ENCODE data around the gene BDH2. TPM values are rescaled to one million over a fixed set of nuclear protein-coding genes. Genes with fewer than 3 reads are reported as not detected.

Gene BDH2
- total and polyA plus RNA-seq, 2 of the 4 experiments (the other 2 are of a cell fraction), result 49.7 to 52.2 TPM

DNA sequence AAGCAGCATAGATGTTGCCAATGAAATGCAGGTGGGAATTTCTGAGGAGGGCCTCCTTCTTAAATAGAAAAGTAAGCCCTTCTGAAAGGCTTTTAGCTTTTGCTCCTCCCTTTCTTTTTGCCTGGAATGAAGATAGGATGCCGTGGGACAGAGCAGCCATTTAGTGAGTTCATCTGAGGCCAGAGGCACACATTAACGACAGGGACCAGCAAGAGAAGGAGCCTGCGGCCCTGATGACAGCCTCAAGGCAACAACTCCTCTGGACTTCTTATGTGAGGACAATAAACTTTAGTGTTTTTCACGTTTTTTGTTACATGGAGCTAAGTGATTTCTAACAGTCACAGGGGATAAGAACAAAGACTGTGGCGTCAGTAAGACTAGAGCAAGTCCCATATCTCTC is 1.1 kb upstream of the BDH2 start:
- Histone ChIP-seq H3K9me1 (ENCODE audit: insufficient read depth, low read length) (peaks cover 4% of the 10 kb centered on the region), H3K56ac (ENCODE audit: extremely low read depth, insufficient read depth, low read length) (no peak overlapping the region), H3K79me1 (ENCODE audit: low read depth in 1 of 2, low read length in 2 of 2) (peaks cover 15 to 25% of the 10 kb centered on the region in 2 experiments), H2AK5ac (ENCODE audit: low read depth, low read length) (no peak overlapping the region), H3K36me3 (ENCODE audit: control insufficient read depth, insufficient read depth, low read length) (peaks cover 2% of the 10 kb centered on the region; the same call in 1 of the 2 replicates), H2BK15ac (ENCODE audit: low read depth, low read length) (no peak overlapping the region), H3K9ac (ENCODE audit: low read depth, low read length) (no peak overlapping the region), H2AFZ (replicated peaks; ENCODE audit: low read length, poor library complexity) (no peak overlapping the region), H3K18ac (ENCODE audit: low read depth, low read length) (no peak overlapping the region), H4K20me1 (ENCODE audit: insufficient read depth, low read length) (no peaks in the 10 kb centered on the region), H4K8ac (ENCODE audit: low read depth in 2 of 2, low read length in 2 of 2) (no peak overlapping the region), H2BK120ac (ENCODE audit: low read depth, low read length) (no peak overlapping the region), H3K4me1 (ENCODE audit: control insufficient read depth, insufficient read depth, low read length) (peaks cover 7% of the 10 kb centered on the region), H4K91ac (ENCODE audit: insufficient read depth, low read depth, low read length) (no peak overlapping the region), H3K27me3 (ENCODE audit: control insufficient read depth, insufficient read depth, low read length) (no peaks in the 10 kb centered on the region), H2AK9ac (replicated peaks; ENCODE audit: low read depth, low read length, poor library complexity) (no peak overlapping the region), H3K4me3 (ENCODE audit: insufficient read depth, low read depth, low read length) (no peak overlapping the region), H4K5ac (ENCODE audit: low read depth, low read length) (no peak overlapping the region), H3K4me2 (ENCODE audit: low read depth, low read length) (no peak overlapping the region), H3K9me3 (ENCODE audit: control insufficient read depth, insufficient read depth, low read length) (no peaks in the 10 kb centered on the region), H3K27ac (ENCODE audit: insufficient read depth, low read length) (no peak overlapping the region), H3K4ac (ENCODE audit: low read depth, low read length) (no peak overlapping the region), H3K23ac (ENCODE audit: low read depth, low read length) (no peak overlapping the region), H2BK20ac (ENCODE audit: low read depth, low read length) (no peak overlapping the region), H3K14ac (replicated peaks; ENCODE audit: low read depth, low read length) (no peak overlapping the region), H2BK5ac (ENCODE audit: low read depth, low read length, poor library complexity, severe bottlenecking) (no peak overlapping the region)
- ChIA-PET CTCF (no interaction called here), POLR2A (ENCODE audit: unreplicated experiment) (no interaction called here)
- dilution Hi-C loops (cut with HindIII; ENCODE audit: low sequenced_read_pairs, unreplicated experiment), result no loop called here
- in situ Hi-C loops (cut with MboI; ENCODE audit: low sequenced_read_pairs), result no loop called here
- TF ChIP-seq CEBPB (IDR thresholded peaks at IDR 0.05; ENCODE audit: low read depth, low read length) (no peak), MAFK (IDR thresholded peaks at IDR 0.05; ENCODE audit: low read depth, low read length) (no peak), MXI1 (IDR thresholded peaks at IDR 0.05; ENCODE audit: borderline replicate concordance, low read depth, low read length) (no peak), RAD21 (IDR thresholded peaks at IDR 0.05; ENCODE audit: low read length) (no peak), MAZ (IDR thresholded peaks at IDR 0.05; ENCODE audit: borderline replicate concordance, low read depth, low read length) (no peak), RCOR1 (IDR thresholded peaks at IDR 0.05; ENCODE audit: insufficient replicate concordance, low read length) (no peak), POLR2A (IDR thresholded peaks at IDR 0.05; ENCODE audit: low read depth, low read length) (no peak), RFX5 (IDR thresholded peaks at IDR 0.05; ENCODE audit: low read depth, low read length) (no peak), FOS (IDR thresholded peaks at IDR 0.05; ENCODE audit: low read depth, low read length) (no peak), BHLHE40 (IDR thresholded peaks at IDR 0.05; ENCODE audit: low read depth, low read length) (no peak), SMC3 (IDR thresholded peaks at IDR 0.05; ENCODE audit: low read depth, low read length) (no peak), CHD1 (IDR thresholded peaks at IDR 0.05; ENCODE audit: low read depth, low read length) (no peak), NFE2L2 (IDR thresholded peaks at IDR 0.05; ENCODE audit: low read depth, low read length) (no peak)
- TF ChIP-seq, protein P1, sequence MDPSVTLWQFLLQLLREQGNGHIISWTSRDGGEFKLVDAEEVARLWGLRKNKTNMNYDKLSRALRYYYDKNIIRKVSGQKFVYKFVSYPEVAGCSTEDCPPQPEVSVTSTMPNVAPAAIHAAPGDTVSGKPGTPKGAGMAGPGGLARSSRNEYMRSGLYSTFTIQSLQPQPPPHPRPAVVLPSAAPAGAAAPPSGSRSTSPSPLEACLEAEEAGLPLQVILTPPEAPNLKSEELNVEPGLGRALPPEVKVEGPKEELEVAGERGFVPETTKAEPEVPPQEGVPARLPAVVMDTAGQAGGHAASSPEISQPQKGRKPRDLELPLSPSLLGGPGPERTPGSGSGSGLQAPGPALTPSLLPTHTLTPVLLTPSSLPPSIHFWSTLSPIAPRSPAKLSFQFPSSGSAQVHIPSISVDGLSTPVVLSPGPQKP (IDR thresholded peaks at IDR 0.05; ENCODE audit: borderline replicate concordance, low read depth, low read length), result no peak
- TF ChIP-seq, protein P2, sequence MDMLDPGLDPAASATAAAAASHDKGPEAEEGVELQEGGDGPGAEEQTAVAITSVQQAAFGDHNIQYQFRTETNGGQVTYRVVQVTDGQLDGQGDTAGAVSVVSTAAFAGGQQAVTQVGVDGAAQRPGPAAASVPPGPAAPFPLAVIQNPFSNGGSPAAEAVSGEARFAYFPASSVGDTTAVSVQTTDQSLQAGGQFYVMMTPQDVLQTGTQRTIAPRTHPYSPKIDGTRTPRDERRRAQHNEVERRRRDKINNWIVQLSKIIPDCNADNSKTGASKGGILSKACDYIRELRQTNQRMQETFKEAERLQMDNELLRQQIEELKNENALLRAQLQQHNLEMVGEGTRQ (IDR thresholded peaks at IDR 0.05; ENCODE audit: low read depth, low read length), result no peak
- TF ChIP-seq, protein P3, sequence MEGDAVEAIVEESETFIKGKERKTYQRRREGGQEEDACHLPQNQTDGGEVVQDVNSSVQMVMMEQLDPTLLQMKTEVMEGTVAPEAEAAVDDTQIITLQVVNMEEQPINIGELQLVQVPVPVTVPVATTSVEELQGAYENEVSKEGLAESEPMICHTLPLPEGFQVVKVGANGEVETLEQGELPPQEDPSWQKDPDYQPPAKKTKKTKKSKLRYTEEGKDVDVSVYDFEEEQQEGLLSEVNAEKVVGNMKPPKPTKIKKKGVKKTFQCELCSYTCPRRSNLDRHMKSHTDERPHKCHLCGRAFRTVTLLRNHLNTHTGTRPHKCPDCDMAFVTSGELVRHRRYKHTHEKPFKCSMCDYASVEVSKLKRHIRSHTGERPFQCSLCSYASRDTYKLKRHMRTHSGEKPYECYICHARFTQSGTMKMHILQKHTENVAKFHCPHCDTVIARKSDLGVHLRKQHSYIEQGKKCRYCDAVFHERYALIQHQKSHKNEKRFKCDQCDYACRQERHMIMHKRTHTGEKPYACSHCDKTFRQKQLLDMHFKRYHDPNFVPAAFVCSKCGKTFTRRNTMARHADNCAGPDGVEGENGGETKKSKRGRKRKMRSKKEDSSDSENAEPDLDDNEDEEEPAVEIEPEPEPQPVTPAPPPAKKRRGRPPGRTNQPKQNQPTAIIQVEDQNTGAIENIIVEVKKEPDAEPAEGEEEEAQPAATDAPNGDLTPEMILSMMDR (conservative IDR thresholded peaks at IDR 0.05; ENCODE audit: low read depth, low read length), result no peak
- no peak for DNase-seq
- BruUV-seq (replicated peaks), result no TSS peak
- no CpG with 5 or more reads among the region's 5 CpGs for WGBS, 2 experiments (ENCODE audit: extremely low coverage in 2 of 2, insufficient read length in 1 of 2)
- ATAC-seq (ENCODE audit: low read depth), result no peak
- intact Hi-C loops (cut with micrococcal nuclease), result no loop called here

All from IMR-90 (cell line).